K562 (cell line): Measurements from ENCODE around the gene MITF. TPM values are rescaled to one million over a fixed set of nuclear protein-coding genes. Genes with fewer than 3 reads are reported as not detected.

Source experiments
- CHD1 ChIP-seq: fragments of 200-600 bp; sonication (generic); IDR thresholded peaks from one replicate; pipeline ENCODE4 v1.6.1; 2012; ENCODE audit warnings: mild to moderate bottlenecking, moderate library complexity, low read length, inconsistent platforms
- DNMT1 ChIP-seq: fragments of 450-650 bp; IDR thresholded peaks from 2 replicates; pipeline ENCODE4 v1.6.1; 2016; ENCODE audit warnings: antibody characterized with exemption, mild to moderate bottlenecking
- EP400 ChIP-seq: fragments of 450-650 bp; IDR thresholded peaks from 2 replicates; pipeline ENCODE4 v1.6.1; 2017; ENCODE audit warnings: antibody characterized with exemption, mild to moderate bottlenecking, moderate library complexity
- HMG20B ChIP-seq: fragments of 250-450 bp; sonication (Bioruptor Pico); IDR thresholded peaks from 2 replicates; pipeline ENCODE4 v1.5.0; 2021; ENCODE audit warnings: mild to moderate bottlenecking
- HMGXB4 ChIP-seq: sonication (generic); formaldehyde crosslinking; IDR thresholded peaks from 2 replicates; pipeline ENCODE4 v1.8.1; 2023; ENCODE audit warnings: mild to moderate bottlenecking, missing genetic modification reagents
- ILK ChIP-seq: fragments of 450-650 bp; IDR thresholded peaks from 2 replicates; pipeline ENCODE4 v1.6.1; 2016; ENCODE audit warnings: missing genetic modification characterization, low read depth, mild to moderate bottlenecking, missing compliant biosample characterization, moderate library complexity, borderline replicate concordance
- KDM5B ChIP-seq: fragments of 200-600 bp; sonication (generic); IDR thresholded peaks from 2 replicates; pipeline ENCODE4 v1.6.1; 2012; ENCODE audit warnings: low read depth, mild to moderate bottlenecking, moderate library complexity, low read length, control low read depth, inconsistent platforms; ENCODE audit not compliant: insufficient replicate concordance
- KLF16 ChIP-seq: IDR thresholded peaks from 2 replicates; pipeline ENCODE4 v1.6.1; 2016; ENCODE audit warnings: antibody characterized with exemption
- NFATC3 ChIP-seq: fragments of 450-650 bp; IDR thresholded peaks from 2 replicates; pipeline ENCODE4 v1.6.1; 2017; ENCODE audit warnings: mild to moderate bottlenecking
- POLR2AphosphoS2 ChIP-seq: IDR thresholded peaks from 2 replicates; pipeline ENCODE4 v1.6.1; 2012; ENCODE audit warnings: low read length, improper control_type of control experiment
- SNAPC5 ChIP-seq: fragments of 250-450 bp; sonication (Bioruptor Pico); IDR thresholded peaks from 2 replicates; pipeline ENCODE4 v1.8.0; 2021; ENCODE audit warnings: moderate library complexity, mild to moderate bottlenecking, inconsistent platforms
- SNRNP70 ChIP-seq: fragments of 200-400 bp; formaldehyde crosslinking; optimal IDR thresholded peaks from 2 replicates; pipeline ENCODE3; 2017; ENCODE audit warnings: low read depth, low read length
- TAF15 ChIP-seq: fragments of 200-400 bp; formaldehyde crosslinking; IDR thresholded peaks from 2 replicates; pipeline ENCODE4 v1.6.1; 2017; ENCODE audit warnings: mild to moderate bottlenecking, low read depth, low read length, moderate library complexity
- TAL1 ChIP-seq: fragments of 450-650 bp; IDR thresholded peaks from 2 replicates; pipeline ENCODE4 v1.6.1; 2016; ENCODE audit warnings: mild to moderate bottlenecking
- TEAD4 ChIP-seq, 2 experiments: sonication (generic) in 1 of 2; formaldehyde crosslinking in 1 of 2; IDR thresholded peaks; 2 replicates each; pipeline versions ENCODE4 v1.6.1 to v1.8.0; 2012 to 2022; ENCODE audit warnings: borderline replicate concordance in 1 of 2, inconsistent platforms in 1 of 2, low read length in 1 of 2, mild to moderate bottlenecking in 1 of 2, missing genetic modification reagents in 1 of 2
- ZBTB1 ChIP-seq: sonication (generic); formaldehyde crosslinking; IDR thresholded peaks from 2 replicates; pipeline ENCODE4 v1.8.1; 2023; ENCODE audit warnings: missing genetic modification reagents, low read depth, mild to moderate bottlenecking, borderline replicate concordance
- ZNF175 ChIP-seq: fragments of 200-800 bp; sonication (Bioruptor generic); IDR thresholded peaks from 2 replicates; pipeline ENCODE4 v1.6.1; 2016; ENCODE audit warnings: low read depth, mild to moderate bottlenecking, missing genetic modification characterization, missing compliant biosample characterization
- ZNF23 ChIP-seq: fragments of 250-450 bp; sonication (Bioruptor Pico); IDR thresholded peaks from 2 replicates; pipeline ENCODE4 v1.4.0; 2020; ENCODE audit warnings: mild to moderate bottlenecking
- ZNF3 ChIP-seq: fragments of 250-450 bp; sonication (Bioruptor Pico); IDR thresholded peaks from 2 replicates; pipeline ENCODE4 v1.5.0; 2021; ENCODE audit warnings: mild to moderate bottlenecking, moderate library complexity
- ZNF311 ChIP-seq: fragments of 250-450 bp; sonication (Bioruptor Pico); IDR thresholded peaks from 2 replicates; pipeline ENCODE4 v1.4.0; 2020; ENCODE audit warnings: mild to moderate bottlenecking, moderate library complexity
- ZNF41 ChIP-seq: fragments of 250-450 bp; sonication (Bioruptor Pico); conservative IDR thresholded peaks from 2 replicates; pipeline ENCODE4 v1.4.0; 2020; ENCODE audit warnings: mild to moderate bottlenecking
- ZNF444 ChIP-seq: fragments of 250-450 bp; sonication (Bioruptor Pico); IDR thresholded peaks from 2 replicates; pipeline ENCODE4 v1.4.0; 2020; ENCODE audit warnings: mild to moderate bottlenecking, moderate library complexity
- ZNF695 ChIP-seq: fragments of 450-650 bp; formaldehyde crosslinking; IDR thresholded peaks from 2 replicates; pipeline ENCODE4 v1.4.0; 2020; ENCODE audit warnings: mild to moderate bottlenecking, moderate library complexity
- polyA plus RNA-seq, 8 experiments: library from polyadenylated mRNA; depleted of rRNA in 4 of 8; stranded (reverse) in 5 of 8; unstranded in 3 of 8; fragments of >200 nt; fragmentation: Nextera tagmentation in 2 of 8; fragmentation: Illumina TruSeq in 1 of 8; extraction: Ambion mirVana in 2 of 8; extraction: Trizol in 1 of 8; gene quantifications; 2 replicates each; pipeline versions ENCODE4 v1.2.1 to v1.2.3, GENCODE V29; 2011 to 2014; ENCODE audit warnings: inconsistent platforms in 1 of 8, missing spikeins in 1 of 8
- total RNA-seq, 7 experiments: library from RNA; depleted of rRNA in 6 of 7; stranded (reverse); fragments of >200 nt in 6 of 7; fragmentation: Illumina TruSeq in 2 of 7; extraction: Trizol in 2 of 7; gene quantifications; 2 replicates each; pipeline versions ENCODE4 v1.2.1 to v1.2.3, GENCODE V29; 2011 to 2021; ENCODE audit warnings: low replicate concordance in 1 of 7
- TF ChIP-seq, protein P1 (sequence below): fragments of 150-350 bp; conservative IDR thresholded peaks from 2 replicates; pipeline ENCODE4 v1.6.1; 2014; ENCODE audit warnings: low read length
- TF ChIP-seq, protein P2 (sequence below): IDR thresholded peaks from 2 replicates; pipeline ENCODE4 v1.6.1; 2011; ENCODE audit not compliant: insufficient read length; ENCODE audit errors: extremely low read depth

The MITF gene
- total and polyA plus RNA-seq, 9 of the 15 experiments (the other 6 are each of a cell fraction or from before 2014, with no cell fraction given), result 5.6 to 14.9 (median 11.1) TPM

GRCh38 chr3:69724722-69725435 lies 14.4 kb upstream of the MITF start (continued):
- TF ChIP-seq, protein P1, sequence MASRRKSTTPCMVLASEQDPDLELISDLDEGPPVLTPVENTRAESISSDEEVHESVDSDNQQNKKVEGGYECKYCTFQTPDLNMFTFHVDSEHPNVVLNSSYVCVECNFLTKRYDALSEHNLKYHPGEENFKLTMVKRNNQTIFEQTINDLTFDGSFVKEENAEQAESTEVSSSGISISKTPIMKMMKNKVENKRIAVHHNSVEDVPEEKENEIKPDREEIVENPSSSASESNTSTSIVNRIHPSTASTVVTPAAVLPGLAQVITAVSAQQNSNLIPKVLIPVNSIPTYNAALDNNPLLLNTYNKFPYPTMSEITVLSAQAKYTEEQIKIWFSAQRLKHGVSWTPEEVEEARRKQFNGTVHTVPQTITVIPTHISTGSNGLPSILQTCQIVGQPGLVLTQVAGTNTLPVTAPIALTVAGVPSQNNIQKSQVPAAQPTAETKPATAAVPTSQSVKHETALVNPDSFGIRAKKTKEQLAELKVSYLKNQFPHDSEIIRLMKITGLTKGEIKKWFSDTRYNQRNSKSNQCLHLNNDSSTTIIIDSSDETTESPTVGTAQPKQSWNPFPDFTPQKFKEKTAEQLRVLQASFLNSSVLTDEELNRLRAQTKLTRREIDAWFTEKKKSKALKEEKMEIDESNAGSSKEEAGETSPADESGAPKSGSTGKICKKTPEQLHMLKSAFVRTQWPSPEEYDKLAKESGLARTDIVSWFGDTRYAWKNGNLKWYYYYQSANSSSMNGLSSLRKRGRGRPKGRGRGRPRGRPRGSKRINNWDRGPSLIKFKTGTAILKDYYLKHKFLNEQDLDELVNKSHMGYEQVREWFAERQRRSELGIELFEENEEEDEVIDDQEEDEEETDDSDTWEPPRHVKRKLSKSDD, result no peak
- no peak for TF ChIP-seq EP400
- no peak for TF ChIP-seq HMG20B (CRISPR knock-in tag)
- TF ChIP-seq ZNF311, result no peak
- no peak for TF ChIP-seq DNMT1
- no peak for TF ChIP-seq ZNF23 (CRISPR knock-in tag)
- no peak for TF ChIP-seq ZNF3 (CRISPR knock-in tag)
- TF ChIP-seq CHD1, result no peak
- TF ChIP-seq ZNF444 (CRISPR knock-in tag), result no peak
- TF ChIP-seq HMGXB4, result no peak
- no peak for TF ChIP-seq ZNF41 (CRISPR knock-in tag)
- TF ChIP-seq ZNF695 (CRISPR knock-in tag), result no peak
- TF ChIP-seq TEAD4 (IDR thresholded peaks at IDR 0.05; ENCODE audit: low read length), result peak; percentile 95
- TF ChIP-seq TEAD4 (CRISPR knock-in tag; IDR thresholded peaks at IDR 0.05; ENCODE audit: borderline replicate concordance), result no peak
- TF ChIP-seq ILK (tag), result no peak
- peak; percentile 93 for TF ChIP-seq KLF16
- TF ChIP-seq SNAPC5 (CRISPR knock-in tag), result no peak
- no peak for TF ChIP-seq ZBTB1 (CRISPR knock-in tag)
- TF ChIP-seq SNRNP70, result no peak
- TF ChIP-seq ZNF175 (CRISPR knock-in tag), result no peak
- no peak for TF ChIP-seq NFATC3
- TF ChIP-seq, protein P2, sequence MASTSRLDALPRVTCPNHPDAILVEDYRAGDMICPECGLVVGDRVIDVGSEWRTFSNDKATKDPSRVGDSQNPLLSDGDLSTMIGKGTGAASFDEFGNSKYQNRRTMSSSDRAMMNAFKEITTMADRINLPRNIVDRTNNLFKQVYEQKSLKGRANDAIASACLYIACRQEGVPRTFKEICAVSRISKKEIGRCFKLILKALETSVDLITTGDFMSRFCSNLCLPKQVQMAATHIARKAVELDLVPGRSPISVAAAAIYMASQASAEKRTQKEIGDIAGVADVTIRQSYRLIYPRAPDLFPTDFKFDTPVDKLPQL, result no peak
- no peak for TF ChIP-seq POLR2AphosphoS2
- TF ChIP-seq TAL1, result peak; percentile 90
- TF ChIP-seq KDM5B, result no peak
- no peak for TF ChIP-seq TAF15
